HG03045 (cell line): Measurements from ENCODE around the gene ORC4.

Source experiments
- ATAC-seq: cut with Tn5 transposase; IDR thresholded peaks from one replicate; pipeline ENCODE4 v1.9.1; 2021; ENCODE audit warnings: mild to moderate bottlenecking, moderate library complexity; ENCODE audit not compliant: unreplicated experiment

ORC4 gene

DNA sequence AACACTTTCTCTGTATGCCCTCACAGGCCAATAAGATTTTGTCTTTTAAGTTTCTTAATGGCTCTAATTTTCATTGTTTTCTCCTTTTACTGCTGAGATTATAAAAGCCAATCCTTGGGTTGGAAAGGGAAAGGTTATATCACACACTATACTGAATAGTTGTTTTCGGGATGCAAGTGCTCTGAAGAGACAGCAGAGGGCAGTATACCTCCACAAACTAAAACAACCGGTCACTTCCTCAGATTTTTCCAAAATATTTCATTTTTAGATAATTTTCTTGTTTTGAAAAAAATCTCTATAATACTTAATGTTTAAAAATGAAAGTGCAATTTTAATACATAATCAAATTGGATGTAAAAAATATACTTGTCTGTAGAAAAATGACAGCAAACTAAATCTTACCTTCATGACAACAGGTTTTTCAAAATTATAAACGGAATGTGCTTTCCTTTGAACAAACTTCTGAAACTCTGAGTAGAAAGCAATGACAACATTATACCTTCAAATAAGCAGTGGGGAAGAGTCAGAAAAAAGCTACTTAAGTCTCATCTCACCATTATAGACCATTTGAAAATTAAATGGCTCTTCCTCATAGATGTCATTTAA, 82.7 kb downstream of the ORC4 start:
- ATAC-seq: no peak

DNA sequence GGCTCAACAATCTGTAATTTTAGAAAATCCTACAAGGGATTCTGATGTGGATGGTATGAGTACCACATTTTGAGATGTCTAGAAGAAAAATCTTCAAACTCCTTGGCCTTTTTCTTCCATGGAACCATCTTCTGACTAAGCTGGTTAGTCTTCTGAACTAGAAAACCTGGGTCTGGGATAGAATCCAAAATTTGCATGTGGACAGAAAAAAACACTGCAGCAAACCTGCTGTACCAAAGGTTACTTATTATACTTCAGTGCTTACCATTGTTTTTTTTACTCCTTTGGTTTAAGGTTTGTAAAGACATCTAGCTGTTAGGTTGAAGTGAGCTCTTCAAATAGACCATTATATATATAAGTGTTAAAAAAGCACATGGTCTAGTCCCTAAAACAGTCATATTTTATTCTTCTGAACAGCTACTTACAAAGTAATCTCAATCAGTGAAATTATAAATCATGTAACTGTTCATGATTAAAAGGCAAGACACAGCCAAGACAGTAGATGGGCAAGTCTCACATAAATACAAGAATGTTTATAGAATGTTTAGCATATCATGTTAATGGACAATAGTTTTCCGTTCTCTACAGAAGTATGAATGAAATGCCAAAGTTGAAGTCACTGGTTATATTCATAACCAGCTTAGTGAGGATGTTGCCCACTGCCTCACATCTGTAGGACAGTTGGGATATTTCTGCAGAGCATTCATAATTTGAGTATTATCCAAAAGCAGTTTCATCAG, 85.5 kb downstream of the ORC4 start:
- ATAC-seq: no peak

DNA sequence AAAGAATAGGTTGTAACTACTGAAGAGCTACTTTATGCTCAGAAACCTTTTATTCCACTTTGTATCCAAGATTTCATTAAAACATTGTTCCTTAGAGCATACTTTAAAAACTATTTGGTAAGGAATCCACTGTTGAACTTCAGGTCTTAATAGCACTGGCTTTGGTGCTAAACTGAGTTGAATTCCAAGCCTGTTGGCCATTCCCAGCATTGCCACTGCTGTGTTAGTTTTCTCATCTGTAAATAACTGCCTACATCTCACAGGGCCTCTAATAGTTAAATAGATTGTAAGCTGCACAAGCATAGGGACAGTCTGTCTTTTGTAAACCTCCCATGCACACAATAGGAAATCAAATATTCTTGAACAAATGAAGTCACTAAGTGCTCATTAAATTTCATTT, 86.6 kb downstream of the ORC4 start:
- ATAC-seq: no peak

DNA sequence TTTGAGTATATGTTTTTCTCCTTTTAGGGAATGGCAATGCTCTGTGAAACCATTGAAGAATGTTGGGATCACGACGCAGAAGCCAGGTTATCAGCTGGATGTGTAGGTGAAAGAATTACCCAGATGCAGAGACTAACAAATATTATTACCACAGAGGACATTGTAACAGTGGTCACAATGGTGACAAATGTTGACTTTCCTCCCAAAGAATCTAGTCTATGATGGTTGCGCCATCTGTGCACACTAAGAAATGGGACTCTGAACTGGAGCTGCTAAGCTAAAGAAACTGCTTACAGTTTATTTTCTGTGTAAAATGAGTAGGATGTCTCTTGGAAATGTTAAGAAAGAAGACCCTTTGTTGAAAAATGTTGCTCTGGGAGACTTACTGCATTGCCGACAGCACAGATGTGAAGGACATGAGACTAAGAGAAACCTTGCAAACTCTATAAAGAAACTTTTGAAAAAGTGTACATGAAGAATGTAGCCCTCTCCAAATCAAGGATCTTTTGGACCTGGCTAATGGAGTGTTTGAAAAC, 93.4 kb downstream of the ORC4 start:
- ATAC-seq: no peak

DNA sequence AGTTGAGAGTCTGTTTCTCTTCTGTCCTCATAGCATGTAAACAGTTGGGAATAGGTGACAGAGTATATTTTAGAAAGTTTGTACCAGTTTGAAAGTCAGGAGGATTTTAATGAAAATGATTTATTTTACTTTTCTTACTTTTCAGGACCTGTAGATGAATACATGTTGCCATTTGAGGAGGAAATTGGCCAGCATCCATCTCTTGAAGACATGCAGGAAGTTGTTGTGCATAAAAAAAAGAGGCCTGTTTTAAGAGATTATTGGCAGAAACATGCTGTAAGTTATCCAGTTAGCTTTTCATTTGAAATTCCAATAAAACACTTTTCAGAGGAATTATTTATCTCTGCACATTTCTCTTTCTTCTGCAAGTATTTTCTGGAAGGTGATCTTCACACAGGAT, 94.7 kb downstream of the ORC4 start:
- no peak for ATAC-seq

DNA sequence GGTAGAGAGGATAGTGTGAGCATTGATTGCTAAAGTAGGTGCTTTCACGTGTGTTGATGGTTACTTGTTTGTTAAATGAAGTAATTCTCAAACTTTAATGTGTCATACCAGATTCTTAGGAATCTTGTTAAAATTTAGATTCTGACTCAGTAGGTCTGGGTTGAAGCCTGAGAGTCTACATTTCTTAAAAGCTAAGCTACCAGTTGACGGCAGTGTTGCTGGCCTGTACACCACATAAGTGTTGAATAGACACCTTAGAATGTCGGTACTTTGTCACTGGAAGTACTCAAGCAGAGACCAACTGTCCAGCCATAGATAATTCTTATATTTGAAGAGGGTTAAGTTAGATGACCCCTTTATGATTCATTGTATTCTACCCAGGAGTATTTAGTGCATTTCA, 95.9 kb downstream of the ORC4 start:
- ATAC-seq: no peak

DNA sequence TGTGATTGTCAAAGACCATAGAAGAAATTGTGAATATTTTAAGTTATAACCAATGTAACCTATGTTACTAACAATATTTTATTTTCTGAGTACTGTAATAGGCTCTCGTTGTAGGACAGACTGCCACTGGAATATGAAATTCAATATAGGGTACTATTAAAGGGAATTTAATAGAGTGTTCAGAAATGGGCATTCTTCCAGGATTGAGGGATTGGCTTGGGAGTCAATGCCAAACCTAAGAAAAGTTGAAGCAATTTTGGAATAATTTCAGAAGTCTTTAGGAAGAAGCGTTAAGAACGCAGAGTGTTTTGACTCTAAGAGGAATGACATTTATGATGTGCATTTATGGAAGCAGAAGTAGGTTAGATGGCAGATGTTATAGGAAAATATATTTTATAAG, 96.7 kb downstream of the ORC4 start:
- no peak for ATAC-seq

DNA sequence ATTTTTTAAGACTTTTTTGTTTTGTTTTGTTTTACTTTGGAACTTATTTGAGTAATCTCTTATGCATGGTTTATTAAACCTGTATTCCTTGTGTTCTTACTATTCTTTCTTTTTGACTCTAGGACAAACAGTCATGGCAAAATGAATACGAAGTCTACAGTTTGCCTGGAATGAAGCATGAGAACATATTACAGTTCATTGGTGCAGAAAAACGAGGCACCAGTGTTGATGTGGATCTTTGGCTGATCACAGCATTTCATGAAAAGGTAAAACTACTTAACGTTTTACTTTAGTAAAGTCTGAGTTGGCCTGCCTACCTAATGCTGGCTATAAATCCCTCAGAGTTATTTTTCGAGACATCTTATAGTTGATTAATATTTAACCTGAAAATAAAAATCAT, 103.4 kb downstream of the ORC4 start:
- no peak for ATAC-seq

DNA sequence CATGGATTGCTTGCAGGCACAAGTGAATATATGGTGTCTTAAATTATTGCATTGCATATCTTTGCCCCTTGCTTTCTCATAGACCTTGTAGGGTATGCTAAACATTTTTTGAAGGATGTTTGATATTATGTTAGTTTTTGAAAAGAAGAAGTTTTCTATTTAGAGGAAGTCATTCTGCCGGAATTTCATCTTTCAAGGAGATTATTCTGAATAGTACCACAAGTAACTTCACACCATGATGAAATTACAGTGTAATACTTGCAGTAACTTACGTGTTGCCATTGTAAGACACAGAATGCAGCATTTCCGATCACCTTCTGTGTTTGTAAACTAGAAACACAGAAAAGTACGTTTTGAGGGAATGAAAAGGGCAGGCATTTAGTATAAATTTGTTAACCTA, 103.8 kb downstream of the ORC4 start:
- ATAC-seq: no peak

DNA sequence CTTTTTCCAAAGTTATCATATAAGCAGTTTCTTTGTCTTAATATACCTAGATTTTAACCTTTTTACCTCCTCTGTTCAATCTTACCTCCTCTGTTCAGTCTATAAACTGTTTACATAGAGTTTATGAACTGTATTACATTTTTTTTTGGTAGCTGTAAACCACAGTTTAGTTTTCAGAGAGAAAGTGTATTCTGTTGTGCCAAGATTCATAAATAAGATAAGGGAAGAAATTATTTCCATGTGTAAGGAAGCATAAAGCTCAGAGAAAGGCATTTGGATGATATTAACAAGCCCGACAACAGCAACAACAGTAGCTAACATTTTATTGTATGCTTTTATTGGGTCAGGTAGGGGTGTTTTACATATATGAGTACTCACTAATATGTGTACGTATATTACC, 104.5 kb downstream of the ORC4 start:
- ATAC-seq: no peak

DNA sequence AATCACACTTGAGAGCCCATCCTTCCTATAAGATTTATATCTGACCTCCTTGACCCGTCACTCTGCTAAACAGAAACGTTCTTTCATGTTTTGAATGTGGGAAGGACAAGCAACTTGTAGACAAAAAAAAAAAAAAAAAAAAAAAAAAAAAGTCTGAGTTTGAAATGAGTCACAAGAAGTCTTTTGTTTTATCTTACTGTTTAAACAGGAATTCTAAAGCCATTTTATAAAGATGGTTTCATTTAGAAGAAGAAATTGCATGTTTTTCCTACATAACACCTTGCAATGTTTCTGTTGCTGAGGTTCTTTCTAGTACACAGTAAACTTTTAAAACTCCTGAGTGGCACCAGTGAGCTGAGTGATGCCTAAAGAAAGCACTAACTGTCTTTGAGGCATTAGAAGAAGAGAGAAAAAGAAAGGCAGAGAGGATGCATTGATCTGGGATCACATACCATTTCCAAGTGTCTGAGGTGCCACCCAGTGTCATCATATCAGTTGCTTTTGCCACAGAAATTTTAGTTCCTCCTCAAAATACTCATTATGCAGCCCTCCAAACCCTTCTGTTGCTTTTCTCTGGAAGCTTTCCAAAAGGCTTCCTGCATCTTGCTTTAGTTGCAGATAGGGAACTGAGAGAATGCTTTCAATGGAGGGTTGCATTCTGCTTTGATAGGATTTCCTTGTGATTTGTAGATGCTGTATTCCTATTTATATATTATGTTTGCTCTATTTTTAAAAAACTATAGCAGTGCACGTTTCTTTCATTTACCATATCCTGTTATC, 106.6 kb downstream of the ORC4 start:
- ATAC-seq: no peak

DNA sequence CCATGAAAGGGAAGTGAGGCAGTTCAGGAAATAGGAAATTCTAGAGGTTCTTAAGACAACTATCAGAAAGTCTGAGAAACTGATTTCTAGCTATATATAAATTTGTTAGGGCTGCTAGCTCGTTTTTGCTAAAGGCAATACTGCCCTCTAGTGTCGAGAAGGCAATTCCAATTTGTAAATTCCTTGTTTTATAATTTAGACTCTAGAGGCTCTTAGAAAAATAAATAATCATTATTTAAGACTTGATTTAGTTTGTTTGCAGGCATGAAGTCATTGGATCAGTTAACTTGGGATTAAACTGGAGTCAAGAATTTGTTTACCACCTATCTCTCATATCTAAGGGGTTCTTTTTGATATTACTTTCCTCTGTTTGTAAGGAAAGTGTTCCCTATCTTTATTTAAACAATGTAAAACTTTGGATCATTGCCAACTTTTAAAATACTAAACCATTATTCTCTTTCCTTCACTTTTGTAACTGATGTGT, 109.5 kb downstream of the ORC4 start:
- ATAC-seq: no peak

DNA sequence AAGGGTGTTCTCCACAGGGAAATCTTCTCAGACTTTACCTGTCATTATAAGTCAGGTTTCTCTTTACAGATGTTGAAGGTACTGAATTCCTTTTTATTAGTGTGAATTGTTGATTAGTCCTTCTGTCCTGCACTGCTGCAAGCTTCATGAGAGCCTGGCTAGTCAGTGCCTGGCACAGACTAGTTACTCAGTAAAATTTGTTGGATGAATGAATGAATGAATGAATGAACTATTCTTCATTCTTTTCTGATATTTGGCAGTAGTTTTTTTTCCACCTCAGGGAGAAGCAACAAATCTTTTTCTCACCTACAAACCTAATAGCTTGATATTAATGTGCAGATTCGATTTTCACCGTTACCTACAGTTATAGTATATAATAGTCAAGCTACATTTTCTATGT, 111.4 kb downstream of the ORC4 start:
- no peak for ATAC-seq

DNA sequence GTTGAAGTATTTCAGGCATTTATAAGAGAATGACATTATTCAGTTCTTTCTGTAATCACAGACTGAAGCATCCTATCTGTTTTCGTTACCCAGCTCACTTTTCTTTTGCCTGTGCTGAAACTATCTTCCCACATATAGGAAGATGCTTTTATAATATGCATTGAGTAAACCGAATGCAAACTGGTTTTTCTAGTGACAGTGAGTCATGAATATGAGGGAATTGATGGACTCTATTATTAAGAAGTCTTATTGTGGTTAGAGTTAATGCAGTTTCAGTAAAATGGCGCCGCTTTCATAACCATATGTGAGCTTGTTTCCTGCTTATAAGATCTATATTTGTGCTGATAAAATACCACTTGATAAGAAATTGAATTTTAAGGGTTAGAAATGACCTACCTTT, 116.5 kb downstream of the ORC4 start:
- no peak for ATAC-seq

DNA sequence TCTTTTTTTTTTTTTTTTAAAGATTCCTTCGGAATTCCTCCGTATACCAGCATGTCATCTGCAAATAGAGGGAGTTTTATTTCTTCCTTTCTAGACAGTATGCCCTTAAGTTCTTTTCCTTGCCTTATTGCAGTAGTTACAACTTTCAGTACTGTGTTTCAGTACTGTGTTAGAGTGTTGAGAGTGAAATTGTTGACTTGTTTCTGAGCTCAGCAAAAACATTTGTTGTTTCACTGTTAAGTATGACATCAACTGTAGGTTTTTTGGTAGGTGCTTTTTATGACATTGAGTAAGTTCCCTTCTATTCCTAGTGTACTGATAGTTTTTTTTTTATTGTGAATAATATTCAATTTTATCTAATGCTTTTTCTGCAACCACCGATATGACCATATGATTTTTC, 131.9 kb downstream of the ORC4 start:
- ATAC-seq: peak; percentile 67

DNA sequence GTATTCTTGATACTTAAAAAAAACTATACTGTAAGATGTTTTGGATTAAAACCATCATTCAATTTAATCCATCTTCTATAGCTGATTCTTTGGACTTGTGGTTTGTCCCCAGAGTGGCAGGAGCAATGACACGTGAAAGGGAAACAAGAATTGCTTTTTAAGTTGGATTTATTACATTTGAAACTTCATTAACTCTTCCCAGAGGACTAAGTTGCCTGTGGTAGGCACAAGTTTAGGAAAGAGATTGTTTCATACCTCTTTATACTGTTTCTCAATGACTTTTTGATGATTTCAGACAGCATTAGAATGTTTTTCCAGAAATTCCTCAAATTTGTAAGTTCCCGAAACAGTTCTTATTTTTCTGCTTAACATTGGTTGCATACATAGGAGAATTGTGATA, 134.4 kb downstream of the ORC4 start:
- no peak for ATAC-seq

DNA sequence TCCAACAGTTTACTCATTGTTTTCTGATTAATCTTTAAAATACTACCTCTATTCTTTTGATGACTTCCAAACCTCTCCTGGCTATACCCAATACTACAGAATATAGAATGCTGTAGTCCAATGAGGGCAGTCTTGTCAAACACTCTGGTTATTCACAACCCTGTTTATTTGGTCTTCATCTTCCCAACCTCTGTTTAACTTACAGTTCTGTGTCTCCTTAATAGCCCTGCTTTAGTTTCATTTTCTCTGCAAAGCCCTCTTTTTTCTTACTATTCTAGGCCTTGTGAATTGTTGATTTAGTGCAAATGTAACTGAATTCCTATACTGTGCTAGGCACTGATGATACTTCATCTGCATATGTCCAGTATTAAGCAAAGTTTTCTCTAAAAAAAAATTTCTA, 135.7 kb downstream of the ORC4 start:
- no peak for ATAC-seq

DNA sequence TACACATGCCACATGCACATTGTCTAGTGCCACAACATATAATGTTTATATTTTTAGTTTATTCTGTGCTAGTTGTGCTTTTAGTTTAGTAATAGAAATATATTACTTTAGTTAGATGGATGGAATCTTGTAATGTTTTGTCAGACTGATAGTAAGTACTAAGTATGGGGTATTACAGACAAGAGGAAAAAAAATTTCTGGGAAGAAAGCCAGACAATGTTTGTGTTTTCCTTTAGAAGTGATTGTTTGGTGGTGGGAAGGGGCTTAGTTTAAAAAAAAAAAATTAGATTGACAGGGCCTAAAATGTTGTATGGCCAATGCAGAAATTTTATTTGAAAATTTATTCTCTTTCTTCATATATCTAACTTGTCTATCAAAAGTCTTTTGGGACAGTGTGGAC, 137.9 kb downstream of the ORC4 start:
- no peak for ATAC-seq
